ENCODE data around the gene FAM151A. TPM values are rescaled to one million over a fixed set of nuclear protein-coding genes. Genes with fewer than 3 reads are reported as not detected.

The FAM151A gene
- total RNA-seq, 1 donor from 2014 or later = not detected

DNA sequence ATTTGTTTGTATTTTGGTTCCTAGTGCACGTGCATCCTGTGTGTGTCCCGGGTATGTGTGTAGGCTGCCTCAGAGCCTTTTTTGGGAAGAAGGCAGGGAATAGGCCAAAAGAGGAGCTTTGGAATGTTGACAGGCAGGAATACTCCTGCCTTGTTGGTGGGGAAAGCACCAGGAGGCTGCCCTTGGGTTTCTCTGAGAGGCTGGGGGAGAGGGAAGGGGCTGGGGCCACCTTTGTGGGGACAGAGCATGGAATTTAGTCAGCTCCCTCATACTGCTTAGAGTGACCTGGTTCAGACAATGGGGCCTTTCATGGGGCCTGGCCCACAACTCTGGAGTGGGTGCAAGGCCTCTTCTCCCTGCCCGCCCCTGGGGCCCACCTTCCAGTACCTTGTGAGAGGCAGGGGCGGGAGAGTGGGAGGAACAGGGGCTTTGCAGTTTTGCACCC is 44.0 kb downstream of the FAM151A start:
- Mint-ChIP-seq H3K27ac (peak overlapping the region; percentile 30), H3K9me3 (peaks cover 7% of the 10 kb centered on the region), H3K4me1 (peaks cover 15% of the 10 kb centered on the region), H3K4me3 (no peak overlapping the region), H3K36me3 (peaks cover 5% of the 10 kb centered on the region), H3K27me3 (ENCODE audit: low read depth) (no peaks in the 10 kb centered on the region)
- no peak for DNase-seq (ENCODE audit: low spot score in 2 of 2, unreplicated experiment in 2 of 2)
- TF ChIP-seq, protein P1, sequence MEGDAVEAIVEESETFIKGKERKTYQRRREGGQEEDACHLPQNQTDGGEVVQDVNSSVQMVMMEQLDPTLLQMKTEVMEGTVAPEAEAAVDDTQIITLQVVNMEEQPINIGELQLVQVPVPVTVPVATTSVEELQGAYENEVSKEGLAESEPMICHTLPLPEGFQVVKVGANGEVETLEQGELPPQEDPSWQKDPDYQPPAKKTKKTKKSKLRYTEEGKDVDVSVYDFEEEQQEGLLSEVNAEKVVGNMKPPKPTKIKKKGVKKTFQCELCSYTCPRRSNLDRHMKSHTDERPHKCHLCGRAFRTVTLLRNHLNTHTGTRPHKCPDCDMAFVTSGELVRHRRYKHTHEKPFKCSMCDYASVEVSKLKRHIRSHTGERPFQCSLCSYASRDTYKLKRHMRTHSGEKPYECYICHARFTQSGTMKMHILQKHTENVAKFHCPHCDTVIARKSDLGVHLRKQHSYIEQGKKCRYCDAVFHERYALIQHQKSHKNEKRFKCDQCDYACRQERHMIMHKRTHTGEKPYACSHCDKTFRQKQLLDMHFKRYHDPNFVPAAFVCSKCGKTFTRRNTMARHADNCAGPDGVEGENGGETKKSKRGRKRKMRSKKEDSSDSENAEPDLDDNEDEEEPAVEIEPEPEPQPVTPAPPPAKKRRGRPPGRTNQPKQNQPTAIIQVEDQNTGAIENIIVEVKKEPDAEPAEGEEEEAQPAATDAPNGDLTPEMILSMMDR (IDR thresholded peaks at IDR 0.05; ENCODE audit: unreplicated experiment) = no peak

DNA sequence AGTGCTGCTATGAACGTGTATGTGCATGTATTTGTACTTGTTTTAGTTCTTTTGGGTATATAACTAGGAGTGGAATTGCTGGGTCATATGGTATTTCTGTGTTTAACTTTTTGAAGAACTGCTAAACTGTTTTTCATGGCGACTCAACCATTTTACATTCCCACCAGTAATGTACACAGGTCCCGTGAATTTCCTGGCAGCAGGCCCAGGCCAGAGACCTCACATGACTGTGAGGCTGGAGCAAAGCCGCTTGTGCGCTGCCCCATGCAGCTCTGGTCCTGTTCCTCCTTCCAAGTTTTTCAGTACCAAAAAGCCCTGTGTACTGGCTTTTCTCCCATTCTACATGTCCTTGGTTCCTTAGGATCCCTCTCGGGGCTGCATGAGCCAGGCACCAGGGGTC is 45.7 kb downstream of the FAM151A start:
- H3K4me1 Mint-ChIP-seq = peaks cover 15% of the 10 kb centered on the region
- H3K36me3 Mint-ChIP-seq = peaks cover 5% of the 10 kb centered on the region
- H3K27ac Mint-ChIP-seq = no peak overlapping the region
- DNase-seq (ENCODE audit: low spot score in 2 of 2, unreplicated experiment in 2 of 2) = no peak
- H3K27me3 Mint-ChIP-seq (ENCODE audit: low read depth) = no peaks in the 10 kb centered on the region
- peaks cover 7% of the 10 kb centered on the region for H3K9me3 Mint-ChIP-seq
- no peak overlapping the region for H3K4me3 Mint-ChIP-seq
- TF ChIP-seq, protein P1 (IDR thresholded peaks at IDR 0.05; ENCODE audit: unreplicated experiment) = no peak

DNA sequence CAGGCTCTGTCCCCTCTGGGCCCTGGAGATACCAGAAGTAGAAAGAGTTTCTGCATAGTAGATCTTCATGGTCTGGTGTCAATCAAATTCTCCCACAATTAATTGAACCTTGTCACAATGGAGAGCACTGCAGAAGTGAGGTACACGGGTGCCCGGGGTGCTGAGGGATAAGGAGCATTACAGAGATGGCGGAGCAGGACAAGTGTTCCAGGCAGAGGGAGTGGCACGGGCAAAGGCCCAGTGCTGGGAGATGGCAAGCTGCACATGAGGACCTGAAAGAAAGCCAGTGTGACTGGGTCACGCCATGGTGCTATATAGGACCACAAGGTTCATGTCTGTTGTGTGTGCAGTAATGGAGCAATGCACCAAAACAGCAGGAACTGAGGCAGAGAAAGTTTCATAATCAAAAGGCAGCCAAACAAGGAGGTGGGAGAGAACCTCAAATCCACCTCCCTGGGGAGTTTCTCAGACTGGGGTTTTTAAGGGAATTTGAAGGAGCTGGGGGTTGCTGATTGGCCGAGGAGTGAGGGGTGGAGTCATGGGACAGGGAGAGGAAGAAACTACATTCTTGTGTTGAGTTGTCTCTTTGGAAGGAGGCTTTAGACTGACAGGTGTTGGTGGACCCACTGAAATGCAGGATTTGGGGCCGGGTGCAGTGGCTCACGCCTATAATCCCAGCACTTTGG is 47.6 kb downstream of the FAM151A start:
- Mint-ChIP-seq H3K36me3 (peaks cover 5% of the 10 kb centered on the region), H3K4me1 (peaks cover 31% of the 10 kb centered on the region), H3K4me3 (no peak overlapping the region), H3K27ac (no peak overlapping the region), H3K27me3 (ENCODE audit: low read depth) (no peaks in the 10 kb centered on the region), H3K9me3 (peaks cover 7% of the 10 kb centered on the region)
- no peak for DNase-seq (ENCODE audit: low spot score in 2 of 2, unreplicated experiment in 2 of 2)
- TF ChIP-seq, protein P1 (IDR thresholded peaks at IDR 0.05; ENCODE audit: unreplicated experiment) = no peak

DNA sequence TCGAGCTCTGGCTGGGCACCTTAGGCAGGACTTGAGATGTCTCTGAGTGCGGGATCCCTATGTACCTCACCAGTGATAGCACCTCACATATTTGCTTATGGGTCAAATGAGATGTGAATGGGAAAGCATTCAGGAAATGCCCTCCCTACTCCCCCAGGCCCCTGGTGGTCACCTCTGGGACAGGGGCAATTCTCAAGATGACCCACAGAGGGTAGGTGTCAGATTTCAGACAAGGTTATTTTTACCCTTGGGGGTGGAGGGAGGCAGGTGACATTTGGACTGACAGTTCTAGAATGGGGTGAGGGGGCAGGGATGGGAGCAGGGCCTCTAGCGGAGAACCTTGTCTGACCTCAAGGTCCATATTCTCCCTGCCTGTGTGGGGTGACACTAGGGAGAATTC is 48.2 kb downstream of the FAM151A start:
- no peaks in the 10 kb centered on the region for H3K27me3 Mint-ChIP-seq (ENCODE audit: low read depth)
- no peak overlapping the region for H3K4me3 Mint-ChIP-seq
- H3K27ac Mint-ChIP-seq = no peak overlapping the region
- peaks cover 5% of the 10 kb centered on the region for H3K36me3 Mint-ChIP-seq
- DNase-seq (ENCODE audit: low spot score in 2 of 2, unreplicated experiment in 2 of 2) = no peak
- TF ChIP-seq, protein P1 (IDR thresholded peaks at IDR 0.05; ENCODE audit: unreplicated experiment) = no peak
- H3K9me3 Mint-ChIP-seq = peaks cover 7% of the 10 kb centered on the region
- peaks cover 28% of the 10 kb centered on the region for H3K4me1 Mint-ChIP-seq

DNA sequence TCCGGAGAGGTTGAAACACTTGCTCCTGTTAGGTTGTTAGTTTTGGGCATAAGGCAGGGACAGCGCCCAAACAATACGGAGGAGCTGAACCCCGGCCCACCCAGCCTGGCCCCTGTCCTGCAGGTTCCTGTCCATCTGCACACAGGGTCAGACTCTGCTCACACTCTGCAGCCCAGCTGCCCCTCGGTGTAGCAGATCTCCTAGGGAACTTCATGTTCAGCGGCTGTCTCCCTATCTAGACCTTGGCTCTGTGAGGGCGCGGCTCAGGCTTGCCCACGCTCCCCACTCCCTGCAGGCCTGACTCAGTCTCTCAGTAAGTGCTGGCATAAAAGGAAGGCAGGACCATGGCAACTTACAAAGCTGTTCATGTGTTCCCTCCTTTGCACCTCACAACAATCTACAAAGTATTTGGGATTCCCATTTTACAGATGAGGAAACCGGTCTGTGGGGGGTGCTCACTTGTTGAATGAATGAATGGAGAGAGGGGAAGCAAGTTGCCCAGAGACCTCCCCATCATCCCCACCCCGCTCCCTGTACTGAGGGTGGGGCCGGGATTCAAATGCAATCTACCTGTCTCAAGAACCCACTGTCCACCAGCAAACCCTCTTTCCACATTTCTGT is 49.1 kb downstream of the FAM151A start:
- no peak overlapping the region for H3K27ac Mint-ChIP-seq
- TF ChIP-seq, protein P1 (IDR thresholded peaks at IDR 0.05; ENCODE audit: unreplicated experiment) = no peak
- peaks cover 7% of the 10 kb centered on the region for H3K9me3 Mint-ChIP-seq
- H3K4me1 Mint-ChIP-seq = peaks cover 21% of the 10 kb centered on the region
- no peaks in the 10 kb centered on the region for H3K27me3 Mint-ChIP-seq (ENCODE audit: low read depth)
- DNase-seq (ENCODE audit: low spot score in 2 of 2, unreplicated experiment in 2 of 2) = no peak
- peaks cover 5% of the 10 kb centered on the region for H3K36me3 Mint-ChIP-seq
- no peak overlapping the region for H3K4me3 Mint-ChIP-seq
